A673 (cell line): ENCODE measurements around the gene SPINT1. TPM values are rescaled to one million over a fixed set of nuclear protein-coding genes. Genes with fewer than 3 reads are reported as not detected.

ENCODE experiments used
- BruUV-seq: library from RNA; stranded (reverse); fragments of 400-500 nt; replicated peaks from 2 replicates; lab custom pipeline; 2021; lab: Mats Ljungman, UMichigan
- CTCF ChIA-PET: fragments of 300-600 bp; sonication (Branson Sonifier 250); formaldehyde crosslinking; loops from one replicate; lab custom pipeline; 2022; ENCODE audit warnings: antibody characterized with exemption; lab: Charles Lee
- POLR2A ChIA-PET: fragments of 300-600 bp; sonication (Branson Sonifier 250); formaldehyde crosslinking; loops from one replicate; lab custom pipeline; 2022; ENCODE audit warnings: antibody characterized with exemption; ENCODE audit not compliant: low non-redundant PET; lab: Charles Lee
- DNase-seq: peaks from one replicate; pipeline ENCODE4 v3.0.0-alpha.2; 2015; ENCODE audit warnings: low spot score
- H3K27ac ChIP-seq: fragments of 200-600 bp; sonication (generic); 2 replicates; pipeline ENCODE4 v1.5.1; 2016; ENCODE audit warnings: mixed run types, low read depth, mild to moderate bottlenecking, mixed read lengths, antibody characterized with exemption, low read length; ENCODE audit not compliant: poor library complexity, severe bottlenecking
- H3K27me3 ChIP-seq: fragments of 200-600 bp; sonication (generic); replicated peaks from 2 replicates; pipeline ENCODE4 v1.6.1; 2017; ENCODE audit warnings: mixed run types, low read depth, mild to moderate bottlenecking, mixed read lengths, antibody characterized with exemption, low read length; ENCODE audit not compliant: insufficient read depth, poor library complexity
- H3K36me3 ChIP-seq: fragments of 200-600 bp; sonication (generic); 2 replicates; pipeline ENCODE4 v1.6.1; 2016; ENCODE audit warnings: mixed run types, mild to moderate bottlenecking, mixed read lengths, antibody characterized with exemption, low read length; ENCODE audit not compliant: insufficient read depth, poor library complexity, severe bottlenecking
- H3K4me1 ChIP-seq: fragments of 200-600 bp; sonication (generic); 2 replicates; pipeline ENCODE4 v1.6.1; 2017; ENCODE audit warnings: mixed run types, mild to moderate bottlenecking, mixed read lengths, antibody characterized with exemption, low read length; ENCODE audit not compliant: insufficient read depth, poor library complexity, severe bottlenecking
- H3K4me3 ChIP-seq: fragments of 200-600 bp; sonication (generic); 2 replicates; pipeline ENCODE4 v1.5.1; 2016; ENCODE audit warnings: low read depth, mixed run types, mild to moderate bottlenecking, mixed read lengths, low read length; ENCODE audit not compliant: poor library complexity, severe bottlenecking
- H3K9me3 ChIP-seq: fragments of 200-600 bp; sonication (generic); 2 replicates; pipeline ENCODE4 v1.6.1; 2016; ENCODE audit warnings: mixed run types, low read depth, mild to moderate bottlenecking, mixed read lengths, antibody characterized with exemption, low read length; ENCODE audit not compliant: poor library complexity, severe bottlenecking
- EZH2 ChIP-seq: fragments of 200-600 bp; sonication (generic); IDR thresholded peaks from 2 replicates; pipeline ENCODE4 v1.6.1; 2017; ENCODE audit warnings: borderline replicate concordance, low read depth, mild to moderate bottlenecking, mixed read lengths, antibody characterized with exemption, low read length; ENCODE audit not compliant: poor library complexity, severe bottlenecking
- intact Hi-C: fragments of 100-400 bp; cut with micrococcal nuclease; formaldehyde crosslinking; loops from one replicate; pipeline ENCODE4 v1.10.0; 2022; ENCODE audit not compliant: unreplicated experiment
- total RNA-seq: library from RNA; stranded (reverse); gene quantifications from 2 replicates; pipeline ENCODE4 v1.2.3, GENCODE V29; 2021
- TF ChIP-seq, protein P1 (sequence below): fragments of 300-800, 200-600 bp; sonication (generic); conservative IDR thresholded peaks from 2 replicates; pipeline ENCODE4 v1.5.1; 2017; ENCODE audit warnings: low read depth, mild to moderate bottlenecking, antibody characterized with exemption, low read length, moderate library complexity, mixed read lengths

SPINT1 gene
- total RNA-seq, 1 experiment from 2014 or later: 1.9 TPM

DNA sequence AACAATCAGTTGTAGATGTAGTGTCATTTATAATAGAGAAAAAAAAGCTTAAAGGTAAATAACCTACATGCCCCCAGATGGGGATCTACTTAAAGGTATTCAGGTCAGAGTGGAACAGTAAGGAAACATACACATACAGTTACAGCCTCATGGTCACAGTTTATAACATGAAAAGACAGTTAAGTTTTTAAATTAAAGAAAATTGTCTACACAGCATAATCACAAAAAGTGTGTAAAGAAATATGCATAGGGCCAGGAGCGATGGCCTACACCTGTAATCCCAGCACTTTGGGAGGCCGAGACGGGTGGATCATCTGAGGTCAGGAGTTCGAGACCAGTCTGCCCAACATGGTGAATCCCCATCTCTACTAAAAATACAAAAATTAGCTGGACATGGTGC, 23.4 kb downstream of the SPINT1 start:
- intact Hi-C loops: no loop called here
- Histone ChIP-seq H3K27me3 (no peaks in the 10 kb centered on the region), H3K36me3 (no peaks in the 10 kb centered on the region), H3K4me1 (no peaks in the 10 kb centered on the region), H3K4me3 (no peak overlapping the region), H3K9me3 (no peaks in the 10 kb centered on the region), H3K27ac (no peak overlapping the region)
- no peak for TF ChIP-seq EZH2
- TF ChIP-seq, protein P1, sequence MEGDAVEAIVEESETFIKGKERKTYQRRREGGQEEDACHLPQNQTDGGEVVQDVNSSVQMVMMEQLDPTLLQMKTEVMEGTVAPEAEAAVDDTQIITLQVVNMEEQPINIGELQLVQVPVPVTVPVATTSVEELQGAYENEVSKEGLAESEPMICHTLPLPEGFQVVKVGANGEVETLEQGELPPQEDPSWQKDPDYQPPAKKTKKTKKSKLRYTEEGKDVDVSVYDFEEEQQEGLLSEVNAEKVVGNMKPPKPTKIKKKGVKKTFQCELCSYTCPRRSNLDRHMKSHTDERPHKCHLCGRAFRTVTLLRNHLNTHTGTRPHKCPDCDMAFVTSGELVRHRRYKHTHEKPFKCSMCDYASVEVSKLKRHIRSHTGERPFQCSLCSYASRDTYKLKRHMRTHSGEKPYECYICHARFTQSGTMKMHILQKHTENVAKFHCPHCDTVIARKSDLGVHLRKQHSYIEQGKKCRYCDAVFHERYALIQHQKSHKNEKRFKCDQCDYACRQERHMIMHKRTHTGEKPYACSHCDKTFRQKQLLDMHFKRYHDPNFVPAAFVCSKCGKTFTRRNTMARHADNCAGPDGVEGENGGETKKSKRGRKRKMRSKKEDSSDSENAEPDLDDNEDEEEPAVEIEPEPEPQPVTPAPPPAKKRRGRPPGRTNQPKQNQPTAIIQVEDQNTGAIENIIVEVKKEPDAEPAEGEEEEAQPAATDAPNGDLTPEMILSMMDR: no peak
- DNase-seq: no peak
- ChIA-PET POLR2A (no interaction called here), CTCF (no interaction called here)
- no TSS peak for BruUV-seq

GRCh38 chr15:40869686-40870085, 25.8 kb downstream of the SPINT1 start:
- intact Hi-C loops: no loop called here
- Histone ChIP-seq H3K4me1 (peaks cover 4% of the 10 kb centered on the region), H3K4me3 (no peak overlapping the region), H3K36me3 (no peaks in the 10 kb centered on the region), H3K27me3 (no peaks in the 10 kb centered on the region), H3K27ac (no peak overlapping the region), H3K9me3 (no peaks in the 10 kb centered on the region)
- DNase-seq: no peak
- TF ChIP-seq, protein P1: no peak
- no peak for TF ChIP-seq EZH2
- POLR2A ChIA-PET: no interaction called here
- no TSS peak for BruUV-seq
- CTCF ChIA-PET: interaction anchor here (0.9 to 2.5 kb wide), 3 partner anchors 10 to 23 kb away, joined by 3 to 19 read pairs (median 5); no protein-coding TSS in a partner anchor

- H3K4me1 ChIP-seq: peaks cover 4% of the 10 kb centered on the region
- H3K36me3 ChIP-seq: no peaks in the 10 kb centered on the region
- no peak overlapping the region for H3K4me3 ChIP-seq
- no peak for DNase-seq
- TF ChIP-seq EZH2: no peak
- TF ChIP-seq, protein P1: no peak
- H3K9me3 ChIP-seq: no peaks in the 10 kb centered on the region
- H3K27ac ChIP-seq: no peak overlapping the region
- intact Hi-C loops: no loop called here
- CTCF ChIA-PET: interaction anchor here (1.4 to 2.5 kb wide), 2 partner anchors 11 to 13 kb away, joined by 5 to 19 read pairs; no protein-coding TSS in a partner anchor
- H3K27me3 ChIP-seq: no peaks in the 10 kb centered on the region
- BruUV-seq: no TSS peak
- POLR2A ChIA-PET: no interaction called here
These were observed 26.9 kb downstream of the SPINT1 start for GRCh38 chr15:40870716-40871115.
